ENCODE data around the gene PRPH. TPM values are rescaled to one million over a fixed set of nuclear protein-coding genes. Genes with fewer than 3 reads are reported as not detected.

PRPH gene
- total and polyA plus RNA-seq, 9 of the 15 experiments (the other 6 are each of a cell fraction or from before 2014, with no cell fraction given): 0.27 to 1.9 (median 1.3) TPM; not detected in 1

- TF ChIP-seq CEBPZ (IDR thresholded peaks at IDR 0.05; ENCODE audit: borderline replicate concordance, low read depth, low read length) (no peak), SNIP1 (IDR thresholded peaks at IDR 0.05; ENCODE audit: low read depth) (no peak), ZNF239 (CRISPR knock-in tag; IDR thresholded peaks at IDR 0.05) (no peak), GTF2F1 (IDR thresholded peaks at IDR 0.05; ENCODE audit: low read depth, low read length) (no peak), GABPB1 (CRISPR knock-in tag; IDR thresholded peaks at IDR 0.05) (no peak; the same call in 1 of the 2 replicates), FOXJ2 (tag; IDR thresholded peaks at IDR 0.05) (no peak), PRPF4 (IDR thresholded peaks at IDR 0.05; ENCODE audit: insufficient read depth, low read depth, low read length, poor library complexity, severe bottlenecking) (no peak), PHF8 (IDR thresholded peaks at IDR 0.05; ENCODE audit: borderline replicate concordance, low read length) (peak; percentile 18; the same call in 1 of the 2 replicates), ZNF24 (IDR thresholded peaks at IDR 0.05) (0 out of 2 replicates have a peak, but pooled peaks have one; percentile 4), SMARCA4 (IDR thresholded peaks at IDR 0.05) (no peak), CSDE1 (IDR thresholded peaks at IDR 0.05) (no peak), TBL1XR1 (IDR thresholded peaks at IDR 0.05; ENCODE audit: low read length in 2 of 2) (no peak), CHD1 (IDR thresholded peaks at IDR 0.05; ENCODE audit: low read length) (peak; percentile 97), CXXC5 (CRISPR knock-in tag; IDR thresholded peaks at IDR 0.05) (no peak), ZEB2 (IDR thresholded peaks at IDR 0.05) (peak; percentile 74), NFIC (IDR thresholded peaks at IDR 0.05) (0 out of 2 replicates have a peak, but pooled peaks have one; percentile 24), ETV5 (CRISPR knock-in tag; IDR thresholded peaks at IDR 0.05; ENCODE audit: low read depth) (peak; percentile 60; the same call in 1 of the 2 replicates), SFPQ (IDR thresholded peaks at IDR 0.05; ENCODE audit: low read depth, low read length) (no peak), ZBTB33 (CRISPR knock-in tag; IDR thresholded peaks at IDR 0.05) (no peak), NFRKB (IDR thresholded peaks at IDR 0.05; ENCODE audit: low read depth) (no peak), ZNF76 (CRISPR knock-in tag; IDR thresholded peaks at IDR 0.05; ENCODE audit: borderline replicate concordance) (no peak), TAF1 (IDR thresholded peaks at IDR 0.05; ENCODE audit: control insufficient read depth, extremely low read depth, insufficient read depth, low read length, severe bottlenecking) (no peak), ZFP36 (IDR thresholded peaks at IDR 0.05; ENCODE audit: low read depth, low read length, partially characterized antibody) (no peak)
Measured at GRCh38 chr12:49264466-49264872, 30.5 kb upstream of the PRPH start (continued).

Data from K562 (cell line).